ENCODE results near the gene SYTL3.

The SYTL3 gene

DNA sequence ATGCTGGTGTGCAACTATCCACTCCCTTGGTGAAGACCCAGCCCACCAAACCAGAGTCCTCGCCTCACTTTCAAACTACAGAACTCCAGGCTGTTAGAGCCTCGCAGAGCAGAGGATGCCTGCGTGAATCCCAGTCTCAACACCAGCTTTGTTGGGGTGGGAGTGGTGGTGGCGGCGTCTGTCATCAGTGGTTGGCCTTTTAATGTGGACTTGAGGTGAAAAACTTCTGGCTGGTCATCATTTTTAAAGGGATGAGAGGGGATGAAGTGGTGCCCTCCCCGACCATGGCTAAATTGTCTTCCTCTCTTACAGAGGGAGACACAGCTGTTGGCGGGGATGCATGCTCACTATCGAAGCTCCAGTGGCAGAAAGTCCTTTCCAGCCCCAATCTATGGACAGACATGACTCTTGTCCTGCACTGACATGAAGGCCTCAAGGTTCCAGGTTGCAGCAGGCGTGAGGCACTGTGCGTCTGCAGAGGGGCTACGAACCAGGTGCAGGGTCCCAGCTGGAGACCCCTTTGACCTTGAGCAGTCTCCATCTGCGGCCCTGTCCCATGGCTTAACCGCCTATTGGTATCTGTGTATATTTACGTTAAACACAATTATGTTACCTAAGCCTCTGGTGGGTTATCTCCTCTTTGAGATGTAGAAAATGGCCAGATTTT is 114.5 kb downstream of the SYTL3 start:
- DNase-seq: no peak

DNA sequence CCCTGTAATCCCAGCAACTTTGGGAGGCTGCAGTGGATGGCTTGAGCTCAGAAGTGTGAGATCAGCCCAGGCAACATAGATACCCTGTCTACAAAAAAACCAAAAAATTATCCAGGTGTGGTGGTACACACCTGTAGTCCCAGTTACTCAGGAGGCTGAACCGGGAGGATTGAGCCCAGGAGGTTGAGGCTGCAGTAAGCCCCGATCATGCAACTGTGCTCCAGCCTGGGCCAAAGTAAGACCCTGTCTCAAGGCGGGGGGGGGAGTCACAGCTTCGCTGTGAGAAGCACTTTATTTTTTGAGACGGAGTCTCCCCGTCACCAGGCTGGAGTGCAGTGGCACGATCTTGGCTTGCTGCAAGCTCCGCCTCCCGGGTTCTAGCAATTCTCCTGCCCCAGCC is 115.1 kb downstream of the SYTL3 start:
- no peak for DNase-seq

DNA sequence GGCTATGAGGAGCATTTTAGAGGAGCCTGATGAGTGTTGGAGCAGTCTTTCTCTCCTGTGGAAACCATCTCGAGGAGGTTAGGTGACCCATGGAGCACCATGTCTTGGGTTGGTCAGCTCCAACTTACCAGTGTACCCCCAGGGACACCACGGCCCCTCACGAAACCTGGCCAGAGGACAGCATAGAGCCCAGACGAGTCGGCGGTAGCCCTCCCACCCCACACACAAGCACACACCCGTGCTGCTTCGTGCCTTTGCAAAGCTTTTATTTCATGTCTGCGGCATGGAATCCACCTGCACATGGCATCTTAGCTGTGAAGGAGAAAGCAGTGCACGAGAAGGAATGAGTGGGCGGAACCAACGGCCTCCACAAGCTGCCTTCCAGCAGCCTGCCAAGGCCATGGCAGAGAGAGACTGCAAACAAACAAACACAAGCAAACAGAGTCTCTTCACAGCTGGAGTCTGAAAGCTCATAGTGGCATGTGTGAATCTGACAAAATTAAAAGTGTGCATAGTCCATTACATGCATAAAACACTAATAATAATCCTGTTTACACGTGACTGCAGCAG is 115.7 kb downstream of the SYTL3 start:
- DNase-seq: no peak

DNA sequence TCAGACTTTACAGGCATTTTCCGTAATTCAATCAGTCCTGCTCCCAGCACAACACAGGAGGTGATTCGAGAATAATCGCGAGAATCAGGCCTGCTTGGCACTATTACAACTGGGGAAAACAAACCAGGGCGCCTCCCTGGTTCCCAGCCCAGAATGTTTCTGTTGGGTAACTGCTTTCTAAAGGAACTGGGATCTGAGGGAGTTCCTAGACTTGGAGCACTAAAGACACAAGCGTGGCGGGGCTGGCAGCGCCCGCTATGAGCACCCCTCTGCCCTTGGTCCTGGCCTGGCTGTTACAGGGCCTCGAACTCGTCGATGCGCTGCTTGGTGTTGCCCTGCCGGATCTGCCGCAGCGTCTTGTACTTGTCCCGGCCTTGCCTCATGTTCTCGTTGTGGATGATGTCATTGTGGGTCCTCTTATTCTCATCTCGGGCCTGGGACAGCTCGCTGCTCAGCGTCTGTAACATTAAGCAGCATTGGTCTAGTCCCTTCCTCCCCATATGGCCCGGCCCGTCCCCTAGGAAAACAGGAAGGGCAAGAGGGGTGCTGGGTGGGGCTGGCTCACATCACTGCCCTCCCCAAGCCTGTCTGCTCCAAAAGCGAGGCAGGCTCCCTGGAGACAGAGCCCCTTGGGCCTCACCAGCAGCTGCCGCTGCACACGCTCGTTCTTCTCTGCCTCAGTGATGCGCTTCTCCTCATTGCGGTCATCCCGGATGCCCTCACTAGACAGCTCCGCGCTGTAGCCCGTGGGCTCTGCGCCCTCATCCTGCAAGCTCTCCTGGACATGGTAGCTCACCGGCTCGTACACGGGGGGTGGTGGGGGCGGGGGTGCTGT is 117.0 kb downstream of the SYTL3 start:
- no peak for DNase-seq

DNA sequence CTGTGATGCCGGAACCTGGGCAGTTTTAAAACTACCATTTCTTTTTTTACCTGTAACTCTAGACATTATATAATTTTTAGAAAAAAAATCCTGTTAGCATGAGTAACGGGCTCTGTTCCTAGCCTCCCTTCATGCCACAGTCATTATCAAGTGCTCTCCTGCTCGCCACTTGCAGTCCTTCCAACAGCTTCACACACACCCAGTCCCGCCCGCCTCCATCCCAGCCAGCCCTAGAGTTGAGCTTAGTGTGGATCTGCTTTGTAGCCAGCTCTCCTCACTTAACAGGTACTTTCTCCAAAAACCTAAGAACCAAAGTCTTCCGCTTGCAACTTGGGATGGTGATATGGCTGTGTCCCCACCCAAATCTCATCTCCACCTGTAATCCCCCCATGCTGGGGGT is 117.9 kb downstream of the SYTL3 start:
- DNase-seq: no peak

DNA sequence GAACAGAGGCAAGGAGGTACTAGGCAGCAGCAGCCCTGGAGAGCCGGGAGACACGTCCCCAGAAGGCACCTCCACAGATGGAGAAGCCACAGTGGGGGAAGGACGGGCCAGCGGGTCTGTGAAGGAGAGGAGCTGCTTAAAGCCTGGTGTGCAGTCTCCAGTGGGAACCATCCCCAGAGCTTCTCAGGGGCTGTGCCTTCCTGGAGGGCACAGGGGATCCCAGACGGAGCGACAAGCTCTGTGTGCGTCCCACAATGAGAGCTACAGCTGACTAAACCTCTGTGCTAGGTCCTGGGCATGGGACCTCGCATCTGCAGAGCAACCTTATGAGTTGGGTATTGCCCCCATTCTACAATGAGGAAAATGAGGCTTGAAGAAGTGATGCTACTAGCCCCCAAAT is 118.6 kb downstream of the SYTL3 start:
- no peak for DNase-seq

DNA sequence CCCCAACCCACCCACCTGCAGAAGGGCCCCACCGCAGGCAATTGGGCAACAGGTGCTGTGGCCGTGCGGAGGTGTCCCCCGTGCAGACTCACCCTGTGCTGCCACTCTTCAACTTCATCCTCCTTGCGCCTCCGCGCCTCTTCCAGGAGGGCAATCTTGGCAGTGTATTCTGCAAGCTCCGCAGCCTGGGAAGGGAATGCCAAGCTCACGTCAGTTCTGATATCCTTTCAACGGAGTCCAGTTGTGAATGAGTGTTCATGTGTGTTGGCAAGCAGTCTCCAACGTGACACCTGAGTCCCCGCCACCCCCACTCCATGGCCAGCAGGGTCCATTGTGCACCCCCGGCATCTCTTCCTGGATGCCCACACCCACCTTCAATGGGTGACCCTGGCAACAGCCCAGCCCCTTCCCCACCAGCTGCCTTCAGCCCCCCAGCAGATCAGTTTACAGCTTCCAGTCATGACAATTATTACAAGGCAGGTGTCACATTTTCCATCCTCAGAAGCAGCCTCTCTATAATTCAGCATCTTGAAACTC is 119.4 kb downstream of the SYTL3 start:
- DNase-seq: no peak

DNA sequence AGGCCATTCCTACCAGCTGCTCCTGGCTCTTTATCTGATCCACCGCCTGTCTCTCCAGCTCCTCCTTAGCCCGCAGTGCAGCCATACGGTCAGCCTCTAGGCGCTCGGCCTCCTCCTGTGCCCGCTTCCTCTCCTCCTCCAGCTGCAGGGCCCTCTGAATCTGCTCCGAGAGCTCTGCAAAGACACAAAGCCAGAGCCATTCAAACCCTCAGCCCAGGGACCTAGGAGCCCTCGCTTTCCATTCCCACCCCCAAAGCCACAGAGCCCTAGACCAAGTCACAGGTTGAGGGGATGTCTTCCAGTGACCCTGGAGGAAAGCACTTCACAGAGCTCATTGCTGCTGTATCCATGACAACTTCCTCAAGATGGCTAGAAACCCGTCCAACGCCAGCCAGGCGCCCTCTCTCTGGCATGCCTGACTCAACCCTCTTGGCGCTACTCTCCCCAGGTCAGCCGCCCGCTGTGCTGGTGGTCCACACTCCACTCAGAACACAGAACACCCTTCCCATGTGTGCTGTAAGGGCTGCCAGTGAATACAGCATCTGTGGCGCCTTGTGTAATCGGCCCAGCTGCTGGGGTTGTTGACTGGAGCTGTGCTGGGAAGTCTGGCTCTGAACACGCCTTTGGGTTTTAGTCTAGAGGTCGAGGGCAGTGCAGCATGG is 120.0 kb downstream of the SYTL3 start:
- DNase-seq: no peak

DNA sequence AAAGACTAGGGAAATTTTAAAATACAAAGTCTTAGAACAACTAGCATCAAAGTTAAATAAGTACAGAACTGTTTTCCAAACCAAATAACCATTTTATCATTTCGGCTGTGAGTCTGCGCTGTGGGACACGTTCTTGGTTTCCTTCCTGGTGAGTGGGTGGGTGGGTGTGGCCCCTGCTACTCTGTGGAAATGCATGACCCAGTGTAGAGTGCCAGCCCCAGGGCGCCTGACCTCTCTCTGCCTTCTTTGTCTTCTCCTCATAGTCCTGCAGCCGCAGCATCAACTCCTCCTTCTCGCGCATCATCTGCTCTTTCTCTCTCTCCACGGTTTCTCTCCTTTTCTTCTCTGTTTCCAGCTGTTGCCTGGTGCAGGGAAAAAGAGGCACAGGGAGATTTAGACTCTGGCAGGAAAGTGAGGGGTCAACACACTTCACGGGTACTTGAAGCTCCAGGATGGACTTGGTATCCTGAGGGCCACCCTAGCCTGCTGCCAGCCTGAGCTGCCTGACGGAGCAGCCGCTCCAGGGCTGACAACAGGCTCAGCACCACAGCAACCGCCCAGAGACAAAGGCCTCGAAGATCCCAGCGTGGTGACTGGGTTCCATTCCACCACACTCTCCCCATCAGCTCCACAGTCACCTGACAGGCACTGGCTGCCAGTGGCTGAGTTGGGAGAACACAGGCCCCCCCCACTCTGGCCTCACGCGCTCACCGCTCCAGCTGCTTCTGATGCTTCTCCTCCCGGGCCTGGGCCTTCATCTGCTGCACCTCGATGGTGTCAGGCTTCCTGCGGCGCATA is 120.9 kb downstream of the SYTL3 start:
- DNase-seq: no peak

DNA sequence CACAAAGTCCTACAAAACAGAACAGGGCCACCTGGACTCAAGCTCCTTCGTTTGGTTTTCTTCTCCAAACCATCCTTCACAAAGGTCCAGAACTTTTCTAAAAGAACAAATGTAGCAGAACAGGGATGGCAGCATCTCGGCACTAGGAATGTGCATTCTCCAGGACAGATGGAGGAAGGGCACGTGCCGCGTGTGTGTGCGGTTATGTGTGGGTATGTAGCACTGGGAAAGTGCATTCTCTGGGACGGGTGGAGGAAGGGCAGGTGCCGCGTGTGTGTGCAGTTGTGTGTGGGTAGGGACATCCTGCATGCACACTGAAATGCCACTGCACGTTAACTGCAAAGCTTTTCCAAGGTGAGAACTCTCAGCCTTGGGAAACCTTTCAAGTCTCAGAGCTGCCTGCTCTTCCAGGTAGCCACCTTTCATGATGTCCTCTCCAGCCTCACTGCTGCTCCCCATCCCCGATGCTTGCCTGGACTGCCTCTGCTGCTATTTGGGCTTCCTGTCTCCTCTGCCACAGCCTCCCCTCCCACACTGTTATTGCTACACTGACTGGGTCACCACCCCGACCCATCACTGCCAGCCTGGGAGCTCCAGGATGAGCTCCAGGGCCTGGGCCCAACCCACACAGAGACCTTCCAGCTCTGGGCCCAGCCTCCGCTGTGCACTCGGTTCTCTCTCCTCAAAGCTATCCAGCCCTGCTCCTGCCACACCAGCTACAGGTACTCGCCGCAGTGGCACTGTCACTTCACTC is 121.7 kb downstream of the SYTL3 start:
- no peak for DNase-seq

DNA sequence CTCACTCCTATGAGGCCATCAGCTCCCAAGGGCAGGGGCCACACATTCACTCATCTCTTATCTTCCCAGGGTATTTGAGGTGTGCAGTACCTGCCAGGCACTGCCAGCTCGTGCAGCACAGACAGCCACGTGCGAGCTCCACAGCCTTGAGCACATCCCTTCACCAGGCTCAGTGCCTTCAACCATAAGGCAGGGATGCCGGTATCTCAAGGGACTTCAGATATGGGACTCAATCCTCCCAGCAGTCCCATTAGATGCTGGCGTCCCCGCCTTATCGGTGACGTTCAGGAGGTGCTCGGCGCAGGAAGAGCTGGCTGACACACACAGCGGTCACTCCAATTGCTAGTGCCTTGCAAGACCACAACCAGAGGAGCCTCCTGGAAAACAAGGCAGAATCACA is 122.3 kb downstream of the SYTL3 start:
- no peak for DNase-seq

DNA sequence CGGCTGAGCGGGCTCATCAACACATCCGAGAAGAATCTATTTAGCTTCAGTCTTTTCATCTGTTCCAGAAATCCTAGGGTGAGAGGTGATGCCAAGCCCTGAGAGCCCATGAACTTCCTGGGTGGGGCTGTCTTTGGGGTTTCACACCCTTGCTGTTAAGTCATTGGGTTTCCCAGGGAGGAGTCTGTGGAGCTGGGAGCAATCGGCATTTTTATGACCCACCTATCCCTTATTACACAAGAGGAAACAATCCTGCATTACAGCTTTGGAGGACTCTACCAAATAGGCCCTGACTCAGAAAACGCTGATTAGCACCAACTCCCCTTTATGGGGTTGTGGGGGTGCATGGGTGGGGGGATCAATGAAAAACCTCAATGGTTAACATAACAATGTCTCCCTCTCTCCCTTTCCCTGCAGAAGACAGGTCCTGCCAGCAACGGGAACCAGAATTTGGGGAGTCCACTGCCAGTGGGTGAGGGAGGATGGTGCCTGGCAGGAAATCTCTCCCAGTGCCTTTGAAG is 123.1 kb downstream of the SYTL3 start:
- no peak for DNase-seq

DNA sequence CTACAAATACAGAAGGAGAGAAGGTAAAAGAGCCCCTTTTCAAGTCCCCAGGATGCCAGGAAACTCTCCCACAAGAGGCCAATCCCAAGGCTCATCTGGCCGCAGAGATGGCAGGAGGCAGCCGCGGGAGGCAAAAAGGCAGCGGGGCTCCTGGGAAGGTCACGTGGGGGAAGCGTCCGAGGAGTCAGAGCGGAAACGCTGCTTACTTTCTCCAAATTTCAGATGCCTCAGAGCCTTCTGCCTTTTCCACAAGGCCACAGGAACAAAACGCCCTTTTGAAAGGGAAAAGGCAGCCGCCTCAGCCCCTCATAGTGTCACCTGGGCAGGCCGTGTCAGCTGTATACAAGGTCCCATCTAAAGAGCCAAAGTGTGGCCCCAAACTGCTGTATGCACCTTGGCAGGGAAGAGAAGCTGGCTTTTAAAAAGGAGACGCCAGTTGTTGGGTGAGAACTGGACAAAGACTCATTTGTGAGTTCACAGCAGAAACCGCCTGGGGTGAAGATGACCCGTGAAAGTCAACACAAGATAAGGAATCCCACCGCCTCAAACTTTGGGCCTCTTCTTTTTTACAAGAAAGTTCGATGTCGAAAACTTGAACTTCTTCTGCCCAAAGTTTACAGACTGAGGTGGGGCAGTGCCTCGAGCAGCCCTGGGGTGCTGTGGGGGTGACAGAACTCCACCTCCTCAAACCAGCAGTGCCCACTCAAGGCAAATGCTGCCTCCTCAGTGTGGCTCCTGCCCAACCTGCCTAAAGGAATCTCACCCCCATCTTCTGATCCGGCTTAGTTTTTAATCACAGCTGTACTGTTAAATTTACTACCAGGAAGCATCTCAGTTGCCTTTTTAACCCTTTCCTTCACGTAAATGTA is 124.0 kb downstream of the SYTL3 start:
- no peak for DNase-seq

DNA sequence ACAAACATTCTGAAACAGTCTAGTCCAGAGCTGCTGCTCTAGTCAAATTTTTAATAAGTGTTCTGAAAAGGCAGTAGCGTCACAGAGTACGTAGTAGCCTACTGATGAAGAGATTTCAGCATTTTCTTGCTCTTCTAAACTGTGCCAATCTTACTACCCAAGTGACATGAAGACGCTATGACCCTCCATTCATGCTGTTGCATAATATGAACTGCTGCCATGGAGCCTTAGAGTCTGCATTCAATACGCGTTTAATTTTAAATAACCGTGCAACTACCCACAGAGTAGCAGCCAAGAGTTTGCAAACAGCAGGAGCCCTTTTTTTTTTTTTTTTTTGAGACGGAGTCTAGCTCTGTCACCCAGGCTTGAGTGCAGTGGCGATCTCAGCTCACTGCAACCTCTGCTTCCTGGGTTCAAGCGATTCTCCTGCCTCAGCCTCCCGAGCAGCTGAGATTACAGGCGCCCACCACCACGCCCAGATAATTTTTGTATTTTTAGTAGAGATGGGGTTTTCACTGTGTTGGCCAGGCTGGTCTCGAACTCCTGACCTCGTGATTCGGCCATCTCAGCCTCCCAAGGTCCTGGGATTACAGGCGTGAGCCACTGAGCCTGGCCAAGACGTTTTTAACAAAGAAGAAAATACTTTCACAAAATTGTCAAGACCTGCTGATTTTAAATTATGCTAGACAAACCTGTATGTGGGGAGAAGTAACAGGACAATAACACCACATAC is 125.0 kb downstream of the SYTL3 start:
- no peak for DNase-seq

DNA sequence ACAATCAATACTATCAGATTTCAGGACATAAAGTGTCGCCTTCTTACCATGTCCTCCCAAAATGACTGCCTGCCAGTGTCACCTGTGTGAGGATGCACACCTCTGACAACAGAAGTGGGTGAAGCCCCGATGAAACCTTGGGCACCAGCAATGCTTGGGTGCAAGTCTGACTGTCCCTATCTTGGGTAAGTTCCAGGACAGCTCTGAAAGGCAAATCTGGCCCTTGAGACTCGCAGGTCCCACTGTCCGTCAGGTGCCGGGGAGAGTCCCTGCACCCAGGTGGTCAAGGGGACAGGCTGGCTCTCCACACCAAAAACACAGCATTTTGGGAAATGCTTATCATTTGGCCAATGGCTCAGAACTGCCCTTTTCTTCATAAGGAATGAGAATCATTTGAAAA is 126.0 kb downstream of the SYTL3 start:
- DNase-seq: no peak

DNA sequence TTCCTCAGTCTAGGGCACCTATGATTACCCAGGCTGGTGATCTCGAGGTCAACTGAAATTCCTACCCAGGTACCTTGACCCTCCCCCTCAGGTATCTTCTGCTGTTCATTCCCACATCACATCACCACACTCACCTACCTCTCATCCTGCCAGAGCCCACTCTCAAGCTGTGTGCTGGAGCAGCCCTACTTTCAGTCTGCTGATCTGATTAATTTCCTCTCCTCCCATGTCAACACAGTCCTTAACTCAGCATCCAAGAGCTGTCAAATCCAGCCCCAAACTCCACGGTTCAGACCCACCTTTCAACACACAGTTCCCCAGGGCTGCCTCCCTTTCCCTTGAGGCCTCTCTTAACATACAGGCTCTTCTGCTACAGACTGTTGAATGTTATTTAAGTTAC is 126.9 kb downstream of the SYTL3 start:
- no peak for DNase-seq

DNA sequence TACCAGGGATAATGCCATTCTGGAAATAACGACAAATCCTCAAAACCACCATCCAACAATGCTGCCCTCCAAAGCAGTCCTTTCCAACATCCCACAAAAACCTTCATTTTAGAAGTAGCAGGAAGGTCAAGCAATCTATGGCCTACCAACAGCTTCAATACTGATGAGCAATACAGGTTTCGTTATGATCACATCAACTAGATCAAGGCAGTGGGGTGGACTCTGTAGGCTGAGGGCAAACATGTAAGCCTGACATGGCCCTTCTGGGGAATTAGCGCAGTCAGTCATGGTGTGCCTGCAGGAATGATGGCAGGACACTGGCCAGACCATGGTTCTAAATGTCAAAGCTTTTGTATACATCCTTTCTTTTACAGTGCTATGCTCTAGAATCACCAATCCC is 127.7 kb downstream of the SYTL3 start:
- no peak for DNase-seq

DNA sequence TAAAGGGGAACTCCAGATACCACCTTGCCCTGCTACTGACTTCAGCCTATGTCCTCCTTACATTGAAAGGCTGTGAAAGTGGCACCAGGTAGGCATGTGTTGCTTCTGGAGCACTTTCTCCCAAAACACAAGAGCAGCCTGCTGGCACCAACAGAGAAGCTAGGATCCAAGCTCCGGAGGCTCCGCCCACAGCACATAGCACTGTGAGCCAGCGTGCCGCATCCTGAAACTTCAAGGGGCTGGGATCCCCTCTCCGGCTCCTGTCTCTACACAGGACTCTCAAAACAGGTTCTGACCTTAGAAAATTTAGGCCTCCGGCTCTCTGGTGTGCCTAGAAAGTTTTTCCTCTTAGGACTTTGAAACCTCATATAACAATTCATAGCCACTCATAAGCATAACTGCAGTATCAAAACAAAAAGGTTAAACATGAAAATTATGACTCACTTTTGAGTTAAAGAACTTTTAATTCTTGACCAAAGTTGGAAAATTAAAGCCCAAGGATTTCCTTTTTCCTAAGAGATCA is 128.2 kb downstream of the SYTL3 start:
- no peak for DNase-seq

DNA sequence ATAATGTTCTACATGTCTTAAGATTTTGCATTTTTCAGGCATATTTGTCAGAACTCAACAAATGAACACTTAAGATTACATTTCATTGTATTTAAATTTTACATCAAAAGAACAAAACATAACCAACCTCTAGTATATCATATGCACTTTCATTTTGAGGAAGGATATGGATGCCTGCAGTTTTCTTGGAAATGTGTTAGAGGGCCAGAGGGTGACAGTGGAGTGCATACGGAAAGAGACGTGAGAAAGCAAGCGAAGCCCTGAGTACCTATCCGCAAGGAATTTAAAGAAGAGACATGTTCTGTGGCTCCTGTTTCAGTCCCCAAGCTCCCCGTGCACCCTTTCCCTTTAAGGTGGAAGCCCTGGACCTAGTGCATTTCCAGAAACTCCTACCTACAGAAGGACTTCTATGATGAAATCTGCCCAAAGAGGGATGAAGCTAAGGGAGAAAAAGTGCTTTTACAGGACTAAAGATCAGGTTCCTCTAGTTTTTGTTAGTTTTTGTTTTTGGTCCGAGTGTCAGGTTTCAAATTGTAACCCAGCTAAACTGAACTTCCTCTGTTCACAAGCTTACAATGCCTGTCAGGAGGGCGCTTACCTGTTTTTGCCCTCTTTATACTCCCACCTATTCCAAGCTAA is 130.5 kb downstream of the SYTL3 start:
- DNase-seq: no peak
